Body of pancreas (tissue), 4 donors: ENCODE data around the gene PACS2.

Experiments used
- POLR2A ChIP-seq, 3 donors: fragments of 450-650 bp; IDR thresholded peaks; one replicate each; pipeline ENCODE4 v1.6.1; 2016; ENCODE audit warnings: antibody characterized with exemption in 3 of 3, mild to moderate bottlenecking in 2 of 3
- TF ChIP-seq, protein P1 (sequence below), 7 experiments: fragments of 450-650 bp in 4 of 7; fragments of 200-600 bp in 3 of 7; sonication (generic) in 3 of 7; IDR thresholded peaks; one replicate each; pipeline ENCODE4 v1.5.1; 2016 to 2019; ENCODE audit warnings: antibody characterized with exemption in 7 of 7

- TF ChIP-seq, protein P1, sequence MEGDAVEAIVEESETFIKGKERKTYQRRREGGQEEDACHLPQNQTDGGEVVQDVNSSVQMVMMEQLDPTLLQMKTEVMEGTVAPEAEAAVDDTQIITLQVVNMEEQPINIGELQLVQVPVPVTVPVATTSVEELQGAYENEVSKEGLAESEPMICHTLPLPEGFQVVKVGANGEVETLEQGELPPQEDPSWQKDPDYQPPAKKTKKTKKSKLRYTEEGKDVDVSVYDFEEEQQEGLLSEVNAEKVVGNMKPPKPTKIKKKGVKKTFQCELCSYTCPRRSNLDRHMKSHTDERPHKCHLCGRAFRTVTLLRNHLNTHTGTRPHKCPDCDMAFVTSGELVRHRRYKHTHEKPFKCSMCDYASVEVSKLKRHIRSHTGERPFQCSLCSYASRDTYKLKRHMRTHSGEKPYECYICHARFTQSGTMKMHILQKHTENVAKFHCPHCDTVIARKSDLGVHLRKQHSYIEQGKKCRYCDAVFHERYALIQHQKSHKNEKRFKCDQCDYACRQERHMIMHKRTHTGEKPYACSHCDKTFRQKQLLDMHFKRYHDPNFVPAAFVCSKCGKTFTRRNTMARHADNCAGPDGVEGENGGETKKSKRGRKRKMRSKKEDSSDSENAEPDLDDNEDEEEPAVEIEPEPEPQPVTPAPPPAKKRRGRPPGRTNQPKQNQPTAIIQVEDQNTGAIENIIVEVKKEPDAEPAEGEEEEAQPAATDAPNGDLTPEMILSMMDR (IDR thresholded peaks at IDR 0.05) = no peak
- TF ChIP-seq POLR2A (IDR thresholded peaks at IDR 0.05) = no peak
These were observed 14.7 kb upstream of the PACS2 start for GRCh38 chr14:105299654-105300541.
